GM12874 (cell line): ENCODE data around the gene AQP3.

Experiments used
- CTCF ChIP-seq: IDR thresholded peaks from 2 replicates; pipeline ENCODE4 v1.5.1; 2011; ENCODE audit warnings: low read depth, mild to moderate bottlenecking, control low read depth, low read length, moderate library complexity; ENCODE audit not compliant: insufficient read depth

AQP3 gene

GRCh38 chr9:33446946-33447798, at the start of gene AQP3:
Gene AQP3 (minus strand): TSS chr9:33447593. CDS start chr9:33447530, 63 bp downstream.
- peak; percentile 47 for TF ChIP-seq CTCF

GRCh38 chr9:33489066-33489465, 41.7 kb upstream of the AQP3 start:
- TF ChIP-seq CTCF, result no peak

GRCh38 chr9:33480976-33481375, 33.6 kb upstream of the AQP3 start:
- no peak for TF ChIP-seq CTCF

GRCh38 chr9:33480106-33480505, 32.7 kb upstream of the AQP3 start:
- TF ChIP-seq CTCF, result no peak

GRCh38 chr9:33476503-33476902, 29.1 kb upstream of the AQP3 start:
- TF ChIP-seq CTCF, result no peak

DNA sequence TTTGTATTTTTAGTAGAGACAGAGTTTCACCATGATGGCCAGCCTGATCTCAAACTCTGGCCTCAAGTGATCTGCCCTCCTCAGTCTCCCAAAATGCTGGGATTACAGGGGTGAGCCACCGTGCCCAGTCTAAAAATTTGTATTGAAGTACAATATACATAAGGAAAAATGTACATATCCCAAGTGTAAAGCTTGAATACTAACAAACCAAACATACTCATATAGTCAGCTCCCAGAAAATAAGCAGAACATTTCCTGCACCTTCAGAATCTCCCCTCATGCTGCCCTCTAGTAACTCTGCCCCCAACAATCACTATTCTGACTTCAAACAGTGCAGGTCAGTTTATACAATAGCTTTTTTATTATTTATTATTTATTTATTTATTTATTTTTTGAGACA, 28.0 kb upstream of the AQP3 start:
- no peak for TF ChIP-seq CTCF

DNA sequence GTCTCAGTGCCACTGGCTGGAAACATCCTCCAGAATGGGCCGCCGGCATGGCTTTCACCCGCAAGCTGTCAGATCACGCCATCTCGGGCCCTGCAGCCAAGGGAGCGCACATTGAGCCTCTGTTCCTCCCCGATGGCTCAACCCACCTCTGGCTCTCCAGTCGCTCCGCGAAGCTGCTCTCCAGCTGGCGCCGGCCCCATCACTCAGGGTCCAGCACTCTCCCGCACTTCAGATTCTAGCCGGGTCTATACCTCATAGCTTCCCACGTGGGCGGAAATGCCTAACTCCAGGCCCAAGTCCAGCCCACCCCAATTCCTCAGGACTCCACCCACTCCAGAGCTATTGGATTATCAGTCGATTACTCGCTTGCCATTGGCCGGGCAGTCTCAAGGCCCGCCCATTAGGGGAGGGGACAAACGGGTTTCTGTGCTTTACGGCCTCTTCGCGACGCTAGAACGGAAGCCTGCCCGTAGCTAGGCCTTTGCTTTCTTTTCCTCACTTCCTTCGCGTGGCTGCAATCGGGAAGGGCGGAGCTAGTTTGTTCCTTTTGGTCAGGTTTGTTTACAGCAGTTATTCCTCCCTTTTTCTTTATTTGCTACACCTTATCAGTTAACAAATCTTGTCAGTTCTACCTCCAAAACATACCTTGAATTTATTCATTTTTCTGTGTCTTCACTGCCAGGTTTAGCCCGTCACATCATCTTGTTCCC, 26.4 kb upstream of the AQP3 start, which contains the start of gene NOL6:
Gene NOL6, minus strand, starts transcription at position 282 of the 710 bp plus-strand sequence. Its CDS starts 82 bp downstream, at position 200.
- TF ChIP-seq CTCF, result no peak
